Astrocyte (in vitro differentiated cells and primary cell): ENCODE data around the gene SPAG5. TPM values are rescaled to one million over a fixed set of nuclear protein-coding genes. Genes with fewer than 3 reads are reported as not detected.

Source experiments
- DNase-seq: peaks from one replicate; pipeline ENCODE4 v3.0.0-alpha.2; 2010; ENCODE audit warnings: low read depth
- FAIRE-seq: peaks from 2 replicates; lab custom pipeline; 2011; peaks lifted over from hg19 to GRCh38; lab: Jason Lieb, UNC
- H2AFZ ChIP-seq: 2 replicates; pipeline ENCODE4 v1.6.0; 2012; ENCODE audit warnings: low read depth, low read length, inconsistent platforms
- H3K27ac ChIP-seq: 2 replicates; pipeline ENCODE4 v1.5.1; 2011; ENCODE audit warnings: low read depth, low read length, inconsistent platforms
- H3K27me3 ChIP-seq: 2 replicates; pipeline ENCODE4 v1.6.0; 2011; ENCODE audit warnings: low read length, inconsistent platforms; ENCODE audit not compliant: insufficient read depth
- H3K36me3 ChIP-seq: 2 replicates; pipeline ENCODE4 v1.5.1; 2011; ENCODE audit warnings: low read length, inconsistent platforms; ENCODE audit not compliant: insufficient read depth
- H3K4me1 ChIP-seq: 2 replicates; pipeline ENCODE4 v1.5.1; 2011; ENCODE audit warnings: low read length, inconsistent platforms; ENCODE audit not compliant: insufficient read depth
- H3K4me2 ChIP-seq: 2 replicates; pipeline ENCODE4 v1.6.0; 2012; ENCODE audit warnings: low read length, inconsistent platforms
- H3K4me3 ChIP-seq: 2 replicates; pipeline ENCODE4 v1.5.1; 2011; ENCODE audit warnings: low read depth, mild to moderate bottlenecking, low read length, inconsistent platforms; ENCODE audit not compliant: insufficient read depth
- H3K79me2 ChIP-seq: 2 replicates; pipeline ENCODE4 v1.6.0; 2012; ENCODE audit warnings: mild to moderate bottlenecking, low read length, inconsistent platforms; ENCODE audit not compliant: insufficient read depth
- H3K9ac ChIP-seq: 2 replicates; pipeline ENCODE4 v1.6.0; 2012; ENCODE audit warnings: mild to moderate bottlenecking, low read length, inconsistent platforms
- H3K9me3 ChIP-seq: 2 replicates; pipeline ENCODE4 v1.5.1; 2012; ENCODE audit warnings: low read depth, mild to moderate bottlenecking, low read length, inconsistent platforms; ENCODE audit not compliant: insufficient read depth
- H4K20me1 ChIP-seq: 2 replicates; pipeline ENCODE4 v1.6.0; 2012; ENCODE audit warnings: low read length, inconsistent platforms; ENCODE audit not compliant: insufficient read depth
- H3K27ac Mint-ChIP-seq: one replicate; pipeline ENCODE4 v1.8.0; 2021; ENCODE audit warnings: mild to moderate bottlenecking, mixed read lengths; ENCODE audit not compliant: unreplicated experiment
- H3K27me3 Mint-ChIP-seq: one replicate; pipeline ENCODE4 v1.8.0; 2021; ENCODE audit warnings: low read depth, mixed read lengths; ENCODE audit not compliant: unreplicated experiment
- H3K36me3 Mint-ChIP-seq: one replicate; pipeline ENCODE4 v1.8.0; 2021; ENCODE audit warnings: low read depth, mixed read lengths; ENCODE audit not compliant: unreplicated experiment
- H3K4me1 Mint-ChIP-seq: one replicate; pipeline ENCODE4 v1.8.0; 2021; ENCODE audit warnings: low read depth, mixed read lengths; ENCODE audit not compliant: unreplicated experiment
- H3K4me3 Mint-ChIP-seq: one replicate; pipeline ENCODE4 v1.8.0; 2021; ENCODE audit warnings: mild to moderate bottlenecking, moderate library complexity, mixed read lengths; ENCODE audit not compliant: unreplicated experiment
- H3K9me3 Mint-ChIP-seq: one replicate; pipeline ENCODE4 v1.8.0; 2021; ENCODE audit warnings: mild to moderate bottlenecking, mixed read lengths; ENCODE audit not compliant: unreplicated experiment
- EZH2 ChIP-seq: IDR thresholded peaks from 2 replicates; pipeline ENCODE4 v1.6.1; 2012; ENCODE audit warnings: mild to moderate bottlenecking, low read length, inconsistent platforms; ENCODE audit not compliant: insufficient read depth
- total RNA-seq: library from RNA; stranded (reverse); gene quantifications from 2 replicates; pipeline ENCODE4 v1.2.1, GENCODE V29; 2021
- TF ChIP-seq, protein P1 (sequence below): IDR thresholded peaks from 2 replicates; pipeline ENCODE4 v1.5.1; 2011; ENCODE audit warnings: low read depth, mild to moderate bottlenecking, inconsistent platforms, low read length, moderate library complexity; ENCODE audit not compliant: insufficient read depth

Gene SPAG5
- total RNA-seq, 1 donor from 2014 or later, result 8.7 TPM

DNA sequence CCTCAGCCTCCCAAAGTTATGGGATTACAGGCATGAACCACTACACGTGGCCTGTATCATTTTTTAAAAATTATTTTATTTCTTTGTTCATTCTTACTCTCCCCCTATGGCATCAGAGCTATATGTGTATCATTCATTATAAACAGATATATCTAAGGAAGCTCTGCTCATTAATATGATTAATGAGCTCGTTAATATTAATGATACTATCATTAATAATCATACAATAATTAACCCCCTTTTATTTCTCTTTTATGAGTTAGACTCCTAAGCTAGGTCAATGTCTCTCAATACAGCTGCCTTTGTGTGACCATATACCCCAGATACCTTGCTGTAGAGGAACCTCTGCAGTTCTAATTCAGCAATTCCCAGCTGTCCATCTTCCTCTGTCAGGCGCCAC, 19.6 kb upstream of the SPAG5 start:
- no peak overlapping the region for H2AFZ ChIP-seq
- FAIRE-seq, result no peak
- H3K4me2 ChIP-seq, result no peak overlapping the region
- no peaks in the 10 kb centered on the region for H3K9me3 Mint-ChIP-seq
- no peaks in the 10 kb centered on the region for H3K27me3 Mint-ChIP-seq
- H3K4me3 Mint-ChIP-seq, result no peak overlapping the region
- no peaks in the 10 kb centered on the region for H3K27me3 ChIP-seq
- no peaks in the 10 kb centered on the region for H3K4me1 ChIP-seq
- no peak overlapping the region for H3K9ac ChIP-seq
- peaks cover 3% of the 10 kb centered on the region for H3K79me2 ChIP-seq
- peaks cover 76% of the 10 kb centered on the region for H3K36me3 ChIP-seq
- no peak for DNase-seq
- H4K20me1 ChIP-seq, result peaks cover 23% of the 10 kb centered on the region
- H3K4me3 ChIP-seq, result no peak overlapping the region
- H3K4me1 Mint-ChIP-seq, result no peaks in the 10 kb centered on the region
- no peaks in the 10 kb centered on the region for H3K9me3 ChIP-seq
- H3K27ac Mint-ChIP-seq, result no peak overlapping the region
- TF ChIP-seq, protein P1, sequence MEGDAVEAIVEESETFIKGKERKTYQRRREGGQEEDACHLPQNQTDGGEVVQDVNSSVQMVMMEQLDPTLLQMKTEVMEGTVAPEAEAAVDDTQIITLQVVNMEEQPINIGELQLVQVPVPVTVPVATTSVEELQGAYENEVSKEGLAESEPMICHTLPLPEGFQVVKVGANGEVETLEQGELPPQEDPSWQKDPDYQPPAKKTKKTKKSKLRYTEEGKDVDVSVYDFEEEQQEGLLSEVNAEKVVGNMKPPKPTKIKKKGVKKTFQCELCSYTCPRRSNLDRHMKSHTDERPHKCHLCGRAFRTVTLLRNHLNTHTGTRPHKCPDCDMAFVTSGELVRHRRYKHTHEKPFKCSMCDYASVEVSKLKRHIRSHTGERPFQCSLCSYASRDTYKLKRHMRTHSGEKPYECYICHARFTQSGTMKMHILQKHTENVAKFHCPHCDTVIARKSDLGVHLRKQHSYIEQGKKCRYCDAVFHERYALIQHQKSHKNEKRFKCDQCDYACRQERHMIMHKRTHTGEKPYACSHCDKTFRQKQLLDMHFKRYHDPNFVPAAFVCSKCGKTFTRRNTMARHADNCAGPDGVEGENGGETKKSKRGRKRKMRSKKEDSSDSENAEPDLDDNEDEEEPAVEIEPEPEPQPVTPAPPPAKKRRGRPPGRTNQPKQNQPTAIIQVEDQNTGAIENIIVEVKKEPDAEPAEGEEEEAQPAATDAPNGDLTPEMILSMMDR, result no peak
- no peak for TF ChIP-seq EZH2
- H3K27ac ChIP-seq, result no peak overlapping the region
- H3K36me3 Mint-ChIP-seq, result peaks cover 39% of the 10 kb centered on the region

DNA sequence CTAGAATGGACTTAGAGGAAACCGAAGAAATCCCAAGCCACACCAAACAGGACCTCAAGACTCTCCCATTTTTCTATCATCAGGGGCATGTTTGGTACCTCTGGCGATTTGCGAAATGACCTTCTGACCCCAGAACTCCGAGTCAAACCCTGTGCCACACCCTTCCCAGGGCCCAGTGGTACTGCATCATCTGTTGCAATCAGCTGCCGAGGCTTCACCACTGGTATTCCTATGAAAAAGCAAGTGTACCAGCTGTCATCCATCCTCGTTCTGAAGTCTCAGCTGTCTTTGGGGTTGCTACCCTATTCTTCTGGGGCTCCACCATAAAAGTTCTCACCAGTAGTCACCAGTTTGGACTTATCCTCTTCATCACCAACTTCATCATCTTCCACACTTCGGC, 17.5 kb upstream of the SPAG5 start:
- no peaks in the 10 kb centered on the region for H3K79me2 ChIP-seq
- TF ChIP-seq, protein P1, result no peak
- TF ChIP-seq EZH2, result no peak
- no peaks in the 10 kb centered on the region for H3K27me3 ChIP-seq
- H3K36me3 ChIP-seq, result peaks cover 62% of the 10 kb centered on the region
- no peaks in the 10 kb centered on the region for H3K4me1 Mint-ChIP-seq
- no peak overlapping the region for H3K4me3 Mint-ChIP-seq
- H3K9me3 ChIP-seq, result no peaks in the 10 kb centered on the region
- DNase-seq (no peak), FAIRE-seq (no peak)
- H4K20me1 ChIP-seq, result peaks cover 14% of the 10 kb centered on the region
- H3K27ac Mint-ChIP-seq, result no peak overlapping the region
- H3K9ac ChIP-seq, result no peak overlapping the region
- no peak overlapping the region for H3K4me2 ChIP-seq
- H3K36me3 Mint-ChIP-seq, result peaks cover 38% of the 10 kb centered on the region
- no peak overlapping the region for H3K27ac ChIP-seq
- no peak overlapping the region for H3K4me3 ChIP-seq
- H3K9me3 Mint-ChIP-seq, result no peaks in the 10 kb centered on the region
- H3K4me1 ChIP-seq, result no peaks in the 10 kb centered on the region
- H3K27me3 Mint-ChIP-seq, result no peaks in the 10 kb centered on the region
- H2AFZ ChIP-seq, result no peak overlapping the region

DNA sequence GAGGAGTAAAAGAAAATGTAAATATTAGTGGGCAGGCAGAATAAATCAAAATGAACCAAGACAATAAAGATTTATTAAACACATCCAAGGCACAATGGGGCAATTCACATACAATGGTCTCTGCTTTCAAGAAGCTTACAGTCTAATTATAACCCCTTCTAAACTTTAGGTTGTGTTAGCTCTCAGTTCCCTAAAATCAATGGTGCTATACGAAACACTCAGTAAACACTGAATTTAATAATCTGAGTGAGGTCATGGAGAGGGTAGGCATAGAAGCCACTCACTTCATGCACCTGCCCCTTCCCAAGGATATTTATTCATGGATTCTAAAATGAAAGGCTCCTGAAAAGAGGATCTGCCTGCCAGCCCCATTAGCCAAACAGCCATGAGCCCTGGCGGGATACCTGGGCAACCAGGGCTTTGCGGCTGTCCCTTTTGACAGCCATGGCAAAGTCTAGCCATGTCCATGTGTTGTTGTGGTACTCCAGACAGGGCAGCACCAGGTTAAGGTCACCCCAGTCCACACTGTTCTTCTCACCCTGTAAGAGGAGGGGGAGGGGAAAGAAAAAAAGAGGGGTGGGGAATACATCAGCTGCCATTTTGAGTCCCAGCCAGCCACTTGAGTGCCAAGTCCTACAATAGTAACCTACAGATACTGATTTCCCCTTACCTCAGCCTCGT, 16.6 kb upstream of the SPAG5 start:
- no peaks in the 10 kb centered on the region for H3K27me3 ChIP-seq
- no peak overlapping the region for H3K4me2 ChIP-seq
- H3K27me3 Mint-ChIP-seq, result no peaks in the 10 kb centered on the region
- peaks cover 38% of the 10 kb centered on the region for H3K36me3 Mint-ChIP-seq
- H3K36me3 ChIP-seq, result peaks cover 53% of the 10 kb centered on the region
- no peak for TF ChIP-seq EZH2
- TF ChIP-seq, protein P1, result no peak
- H3K4me1 Mint-ChIP-seq, result no peaks in the 10 kb centered on the region
- H3K9me3 Mint-ChIP-seq, result no peaks in the 10 kb centered on the region
- no peaks in the 10 kb centered on the region for H3K9me3 ChIP-seq
- no peaks in the 10 kb centered on the region for H3K4me1 ChIP-seq
- H3K4me3 Mint-ChIP-seq, result no peak overlapping the region
- no peak overlapping the region for H3K27ac ChIP-seq
- no peak overlapping the region for H3K4me3 ChIP-seq
- no peak for FAIRE-seq
- H3K79me2 ChIP-seq, result no peaks in the 10 kb centered on the region
- H4K20me1 ChIP-seq, result peaks cover 14% of the 10 kb centered on the region
- no peak overlapping the region for H2AFZ ChIP-seq
- DNase-seq, result no peak
- H3K27ac Mint-ChIP-seq, result no peak overlapping the region
- no peak overlapping the region for H3K9ac ChIP-seq
